GM21367 (cell line): ENCODE measurements around the gene DIDO1.

Experiments
- ATAC-seq: cut with Tn5 transposase; IDR thresholded peaks from one replicate; pipeline ENCODE4 v1.9.1; 2021; ENCODE audit not compliant: unreplicated experiment

Gene DIDO1

GRCh38 chr20:62896526-62896925 is 29.8 kb downstream of the DIDO1 start:
- ATAC-seq: no peak

- ATAC-seq: no peak
These were observed 30.8 kb downstream of the DIDO1 start for GRCh38 chr20:62895539-62895938.

- no peak for ATAC-seq
These were observed 32.0 kb downstream of the DIDO1 start for GRCh38 chr20:62894261-62894660.

- ATAC-seq: no peak
These were observed 32.6 kb downstream of the DIDO1 start for GRCh38 chr20:62893700-62894099.

- ATAC-seq: no peak
These were observed 33.7 kb downstream of the DIDO1 start for GRCh38 chr20:62892348-62893304.

GRCh38 chr20:62891111-62891510 is 35.2 kb downstream of the DIDO1 start:
- ATAC-seq: no peak

DNA sequence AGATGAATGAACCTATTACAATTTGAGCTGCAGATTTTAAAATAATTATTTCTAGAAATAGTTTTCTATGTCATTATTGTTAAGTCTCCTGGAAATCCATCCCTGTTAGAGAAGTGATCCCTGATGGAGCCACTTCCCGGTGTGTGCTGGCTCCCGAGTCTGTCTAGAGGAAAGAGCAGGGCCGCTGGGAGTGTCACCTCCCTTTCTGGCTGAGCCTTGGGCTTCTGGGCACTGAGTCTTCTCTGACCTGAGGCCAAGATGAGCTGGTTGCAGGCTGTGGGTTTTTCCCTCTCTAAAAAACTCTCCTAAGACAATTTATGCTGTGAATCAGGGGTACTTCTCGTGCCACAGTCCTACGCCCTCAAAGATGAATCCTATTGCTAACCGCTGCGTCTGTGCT is 35.9 kb downstream of the DIDO1 start:
- no peak for ATAC-seq

- no peak for ATAC-seq
These were observed 36.4 kb downstream of the DIDO1 start for GRCh38 chr20:62889871-62890270.

DNA sequence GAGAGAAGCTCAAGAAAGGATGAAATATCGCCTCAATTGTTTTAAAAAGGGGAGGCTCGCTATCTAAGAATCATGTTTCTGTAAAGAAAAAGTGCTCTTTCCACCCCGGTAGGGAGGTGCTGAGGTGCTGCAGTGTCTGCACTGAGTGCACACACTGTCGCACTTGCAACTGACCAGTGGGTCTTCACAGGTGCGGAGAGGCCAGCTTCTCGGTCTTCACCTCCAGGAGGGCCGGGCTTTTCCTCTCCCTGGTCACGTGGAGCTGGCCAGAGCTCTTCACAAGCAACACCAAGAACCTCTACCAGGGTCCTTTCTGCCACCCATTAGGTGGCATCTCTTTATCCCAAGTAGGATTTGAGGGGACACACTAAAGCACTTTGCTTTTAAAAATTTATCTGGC is 36.9 kb downstream of the DIDO1 start:
- no peak for ATAC-seq

DNA sequence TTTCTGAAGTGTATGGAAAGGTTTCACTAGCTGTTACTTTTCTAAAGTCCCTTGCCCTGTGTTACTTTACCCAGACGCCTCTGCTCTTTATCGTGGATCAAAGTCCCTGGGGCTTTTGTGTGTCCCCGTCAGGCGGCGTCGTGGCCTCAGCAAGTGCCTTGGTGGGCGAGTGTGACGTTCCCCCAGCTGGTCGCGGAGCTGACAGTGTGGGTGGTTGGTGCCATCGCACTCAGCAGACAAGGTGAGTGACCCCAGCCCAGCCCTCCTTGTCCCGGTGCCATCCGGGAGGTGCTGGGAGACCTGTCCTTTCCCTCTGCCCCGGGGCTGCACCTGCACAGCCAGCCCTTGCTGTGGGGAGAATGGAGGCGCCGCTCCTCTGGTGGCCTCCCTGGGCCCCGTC is 37.4 kb downstream of the DIDO1 start:
- no peak for ATAC-seq

DNA sequence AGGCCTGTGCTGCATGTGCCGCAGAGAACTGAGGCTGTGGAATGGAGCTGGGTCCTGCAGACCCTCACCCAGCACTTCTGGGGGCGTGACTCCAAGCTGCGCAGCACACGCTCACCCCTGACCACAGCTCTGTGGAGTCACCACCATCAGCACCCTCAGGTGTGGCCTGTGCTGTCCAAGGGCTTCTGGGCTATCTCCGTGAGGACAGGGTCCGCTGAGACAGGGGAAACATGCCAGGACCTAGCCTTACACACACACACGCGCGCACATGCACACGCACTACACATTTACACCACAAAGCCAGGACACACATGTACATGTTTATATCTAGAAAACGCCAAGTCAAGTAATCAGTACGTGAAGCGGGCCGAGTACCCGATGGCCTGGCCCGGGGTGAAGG is 37.9 kb downstream of the DIDO1 start:
- ATAC-seq: no peak

DNA sequence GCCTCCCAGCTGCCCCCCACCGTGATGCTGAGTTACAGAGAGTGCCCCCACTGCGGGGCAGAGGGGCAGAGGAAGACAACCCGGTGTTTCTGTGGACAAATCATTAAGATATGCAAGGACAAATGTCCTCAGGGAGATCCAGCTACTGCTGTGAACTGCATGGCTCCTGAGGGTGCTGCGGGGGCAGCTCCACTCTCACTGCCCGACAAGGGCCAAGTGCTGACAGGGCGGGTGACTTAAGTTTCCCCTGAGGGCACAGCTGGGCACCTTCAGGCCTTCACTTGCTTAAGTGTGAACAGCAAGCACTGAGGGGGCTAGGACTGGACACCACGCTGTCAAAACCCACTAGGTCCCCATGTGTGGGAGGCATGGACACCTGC is 38.5 kb downstream of the DIDO1 start:
- no peak for ATAC-seq

DNA sequence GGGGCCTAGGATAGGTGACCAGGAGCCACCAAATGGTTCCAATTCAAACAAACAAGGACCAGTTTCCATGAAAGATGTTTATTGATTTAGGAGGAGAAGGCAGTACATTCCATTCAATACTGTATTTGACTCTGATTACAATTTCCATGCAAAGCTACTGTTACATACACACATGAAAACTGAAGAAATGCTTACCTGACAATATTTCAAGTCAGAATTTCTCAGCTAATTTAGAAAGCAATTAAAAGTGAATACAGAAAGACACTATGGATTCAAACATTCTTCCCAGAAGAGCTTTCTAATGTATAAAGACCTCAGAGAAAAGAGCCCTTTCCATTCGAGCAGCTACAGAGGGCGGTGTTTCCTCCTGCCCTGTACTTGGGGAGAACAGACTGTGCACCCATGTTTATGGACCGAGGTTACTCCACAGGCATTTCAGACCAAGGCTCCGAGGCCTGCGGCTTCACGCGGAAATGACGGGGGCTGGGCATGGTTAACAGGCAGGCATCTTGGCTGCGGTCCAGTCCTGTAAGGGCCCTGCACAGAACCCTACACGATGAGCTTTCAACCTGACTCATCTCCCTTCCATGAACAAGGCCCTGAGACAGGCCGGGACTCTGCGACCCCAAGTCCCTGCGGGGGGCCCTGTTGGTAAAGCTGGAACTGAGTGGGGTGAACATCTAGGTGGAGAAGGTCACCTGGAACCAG is 39.0 kb downstream of the DIDO1 start:
- ATAC-seq: no peak

GRCh38 chr20:62886709-62887058 is 39.6 kb downstream of the DIDO1 start:
- no peak for ATAC-seq

GRCh38 chr20:62885896-62886708 is 40.2 kb downstream of the DIDO1 start:
- no peak for ATAC-seq

GRCh38 chr20:62885046-62885895 is 41.0 kb downstream of the DIDO1 start:
- no peak for ATAC-seq

- no peak for ATAC-seq
These were observed 41.7 kb downstream of the DIDO1 start for GRCh38 chr20:62884556-62884955.

- ATAC-seq: no peak
These were observed 43.9 kb downstream of the DIDO1 start for GRCh38 chr20:62882426-62882825.

GRCh38 chr20:62881662-62882395 is 44.5 kb downstream of the DIDO1 start:
- ATAC-seq: no peak
